Measurements from ENCODE around the gene ZNF23.

The ZNF23 gene

DNA sequence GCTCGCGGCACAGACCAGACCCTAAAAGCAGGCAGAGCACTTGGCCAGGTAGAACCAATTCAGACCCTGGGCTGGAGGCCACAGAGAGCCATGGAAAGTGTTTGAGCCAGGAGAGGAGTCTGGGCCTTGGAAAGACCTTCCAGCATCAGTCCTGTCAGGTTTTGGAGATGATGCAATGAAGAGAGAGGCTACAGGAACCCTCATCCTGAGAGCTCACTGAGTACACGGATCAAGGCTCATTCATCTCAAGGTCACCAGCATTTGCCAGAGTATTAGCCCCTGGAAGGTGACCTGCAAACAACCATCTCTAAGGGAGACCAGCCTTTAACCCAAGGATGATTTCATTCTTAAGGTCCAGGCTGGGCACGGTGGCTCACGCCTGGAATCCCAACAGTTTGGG is 48.0 kb downstream of the ZNF23 start:
- H3K27ac ChIP-seq, result no peak overlapping the region

GRCh38 chr16:71413341-71413740 is 48.7 kb downstream of the ZNF23 start:
- TF ChIP-seq CTCF (conservative IDR thresholded peaks at IDR 0.05), result no peak

More for the DNA sequence above, 48.0 kb downstream of the ZNF23 start:
- no peak for TF ChIP-seq CTCF (conservative IDR thresholded peaks at IDR 0.05)

DNA sequence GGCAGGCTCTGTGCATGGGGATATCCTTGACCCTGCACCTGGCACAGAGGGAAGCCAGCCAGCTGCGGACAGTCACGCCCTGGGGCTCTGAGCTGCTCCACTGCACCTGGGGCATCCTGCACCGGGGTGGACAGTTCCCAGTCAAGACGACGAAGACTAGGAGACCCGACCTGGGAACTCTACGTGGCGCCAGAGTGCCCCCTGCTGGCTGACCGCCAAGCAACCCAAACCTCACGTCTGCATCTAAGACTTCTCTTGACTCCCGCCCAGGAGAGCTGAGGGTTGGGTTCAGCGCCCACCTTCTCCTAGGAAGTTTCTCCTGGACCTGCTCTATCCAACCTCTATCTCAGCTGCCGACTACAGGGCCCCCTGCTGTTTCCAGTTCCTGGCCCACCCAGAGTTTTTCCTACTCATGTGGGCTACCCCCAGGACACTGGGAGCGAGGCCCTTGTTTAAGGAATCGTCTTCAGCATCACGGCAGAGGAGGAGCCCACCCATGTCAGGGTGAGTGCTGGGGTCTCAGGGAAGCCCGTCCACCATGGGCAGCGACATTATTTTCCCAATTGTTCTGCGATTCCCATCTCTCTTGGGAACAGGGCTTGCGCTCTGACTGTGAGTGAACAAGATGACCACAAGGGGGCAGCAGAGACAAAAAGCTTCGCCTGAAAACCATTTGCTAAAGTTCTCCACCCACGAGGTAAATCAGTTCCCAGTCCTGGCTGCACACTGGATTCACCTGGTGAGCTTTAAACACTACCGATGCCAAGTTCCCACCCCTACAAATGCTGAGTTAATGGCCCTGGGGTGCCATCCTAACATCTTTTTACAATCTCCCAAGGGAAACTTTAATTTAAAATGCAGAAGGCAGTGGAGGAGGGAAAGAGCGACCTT is 49.5 kb downstream of the ZNF23 start:
- peak; percentile 81 for TF ChIP-seq CTCF (conservative IDR thresholded peaks at IDR 0.05)
- no peak overlapping the region for H3K27ac ChIP-seq

More at GRCh38 chr16:71413341-71413740, 48.7 kb downstream of the ZNF23 start:
- no peak overlapping the region for H3K27ac ChIP-seq

GRCh38 chr16:71410146-71410545 is 51.9 kb downstream of the ZNF23 start:
- no peak for TF ChIP-seq CTCF (conservative IDR thresholded peaks at IDR 0.05)

DNA sequence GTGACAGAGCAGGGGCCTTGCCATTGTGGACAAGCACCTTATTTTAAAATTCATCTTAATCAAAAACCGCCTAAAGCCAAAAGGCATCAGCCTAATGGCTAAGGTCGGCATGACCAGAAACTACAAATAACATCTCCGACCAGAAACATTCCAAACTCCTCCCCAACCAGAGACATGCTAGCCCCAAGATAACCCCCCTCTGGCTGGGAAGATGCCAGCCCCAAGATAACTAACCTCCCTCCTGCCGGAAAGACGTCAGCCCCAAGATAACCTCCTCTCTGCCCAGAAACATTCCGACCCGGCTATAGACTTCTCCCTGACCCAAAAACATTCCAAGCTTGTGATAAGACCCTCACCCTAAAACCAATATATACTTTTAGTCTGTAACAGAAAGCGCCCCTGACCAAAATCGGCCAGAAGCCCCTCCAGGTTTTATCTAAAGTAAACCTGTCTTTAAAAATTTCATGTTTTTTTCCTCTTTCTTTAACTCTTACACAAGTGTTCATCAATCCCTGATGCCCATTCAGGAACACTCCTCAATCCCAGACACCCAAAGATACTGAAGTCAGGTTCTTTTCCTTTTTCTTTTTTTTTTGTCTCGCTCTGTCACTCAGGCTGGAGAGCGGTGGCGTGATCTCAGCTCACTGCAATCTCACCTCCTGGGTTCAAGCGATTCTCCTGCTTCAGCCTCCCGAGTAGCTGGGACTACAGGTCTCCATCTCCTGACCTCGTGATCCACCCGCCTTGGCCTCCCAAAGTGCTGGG is 52.9 kb downstream of the ZNF23 start:
- no peak overlapping the region for H3K27ac ChIP-seq
- TF ChIP-seq CTCF (conservative IDR thresholded peaks at IDR 0.05), result no peak

More at GRCh38 chr16:71410146-71410545, 51.9 kb downstream of the ZNF23 start:
- no peak overlapping the region for H3K27ac ChIP-seq

DNA sequence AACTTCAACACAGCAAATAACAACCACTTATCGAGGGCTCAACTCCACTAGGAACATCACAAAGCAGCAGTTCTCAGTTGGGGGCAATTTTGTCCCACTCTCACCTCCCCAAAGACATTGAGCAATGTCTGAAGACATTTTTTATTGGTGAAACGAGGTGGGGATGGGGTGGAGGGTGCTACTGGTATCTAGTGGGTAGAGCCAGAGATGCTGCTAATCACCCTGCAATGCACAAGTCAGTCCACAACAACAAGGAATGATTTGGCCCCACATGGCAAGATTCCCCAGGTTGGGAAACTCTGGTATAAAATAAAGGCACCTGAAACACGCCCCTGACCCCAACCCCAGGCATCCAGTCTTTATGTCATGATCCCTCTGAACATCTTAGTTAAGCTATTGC is 53.5 kb downstream of the ZNF23 start:
- no peak for TF ChIP-seq CTCF (conservative IDR thresholded peaks at IDR 0.05)
- no peak overlapping the region for H3K27ac ChIP-seq

DNA sequence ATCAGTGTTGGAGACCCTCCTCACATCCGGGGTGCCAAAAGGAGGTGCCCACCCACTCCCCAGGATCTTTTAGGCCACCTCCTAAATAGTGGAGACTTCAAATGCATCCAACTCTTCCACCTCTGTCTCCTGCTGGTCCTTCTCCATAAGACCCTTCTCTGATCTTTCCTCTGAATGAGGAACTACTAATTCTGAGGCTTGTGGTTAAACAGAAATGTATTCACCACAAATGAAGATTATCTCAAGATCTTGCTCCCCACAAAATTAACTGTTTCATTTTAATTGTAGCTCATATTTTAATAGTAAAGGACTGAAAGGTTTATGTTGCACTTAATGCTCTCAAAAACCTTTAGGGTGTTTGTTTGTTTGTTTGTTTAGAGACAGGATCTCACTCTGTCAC is 54.3 kb downstream of the ZNF23 start:
- H3K27ac ChIP-seq, result no peak overlapping the region
- TF ChIP-seq CTCF (conservative IDR thresholded peaks at IDR 0.05), result no peak
